Cardiac muscle cell (in vitro differentiated cells and primary cell): ENCODE data around the gene LPAR1. TPM values are rescaled to one million over a fixed set of nuclear protein-coding genes. Genes with fewer than 3 reads are reported as not detected.

Experiments
- DNase-seq, 2 donors: peaks; one replicate each; pipeline versions ENCODE4 v3.0.0 to v3.0.0-alpha.2; 2010 to 2017; ENCODE audit warnings: low read depth in 1 of 2, low spot score in 1 of 2
- H3K27ac ChIP-seq: fragments of 200-600 bp; sonication (generic); 2 replicates; pipeline ENCODE4 v1.5.1; 2016
- H3K27me3 ChIP-seq: fragments of 200-600 bp; sonication (generic); 2 replicates; pipeline ENCODE4 v1.6.0; 2016; ENCODE audit warnings: control low read depth
- H3K36me3 ChIP-seq: fragments of 200-600 bp; sonication (generic); 2 replicates; pipeline ENCODE4 v1.5.1; 2016; ENCODE audit warnings: control low read depth
- H3K4me1 ChIP-seq: fragments of 200-600 bp; sonication (generic); 2 replicates; pipeline ENCODE4 v1.8.1; 2017; ENCODE audit warnings: low read depth, mild to moderate bottlenecking, mixed run types
- H3K4me3 ChIP-seq: fragments of 200-600 bp; sonication (generic); 2 replicates; pipeline ENCODE4 v1.5.1; 2016; ENCODE audit warnings: mild to moderate bottlenecking
- H3K9me3 ChIP-seq: fragments of 200-600 bp; sonication (generic); 2 replicates; pipeline ENCODE4 v1.5.1; 2017; ENCODE audit warnings: low read depth, mild to moderate bottlenecking, control low read depth
- CTCF ChIP-seq: IDR thresholded peaks from 2 replicates; pipeline ENCODE4 v1.5.1; 2012; ENCODE audit warnings: low read depth, mild to moderate bottlenecking, low read length
- polyA plus RNA-seq: library from polyadenylated mRNA; unstranded; fragments of >200 nt; fragmentation: Nextera tagmentation; extraction: Ambion mirVana; gene quantifications from 2 replicates; pipeline ENCODE4 v1.2.1, GENCODE V29; 2016
- total RNA-seq: library from RNA; depleted of rRNA; stranded (reverse); fragments of >200 nt; gene quantifications from 2 replicates; pipeline ENCODE4 v1.2.3, GENCODE V29; 2016

Gene LPAR1
- total and polyA plus RNA-seq, 2 experiments from 2014 or later = 0.77 to 1.9 TPM

DNA sequence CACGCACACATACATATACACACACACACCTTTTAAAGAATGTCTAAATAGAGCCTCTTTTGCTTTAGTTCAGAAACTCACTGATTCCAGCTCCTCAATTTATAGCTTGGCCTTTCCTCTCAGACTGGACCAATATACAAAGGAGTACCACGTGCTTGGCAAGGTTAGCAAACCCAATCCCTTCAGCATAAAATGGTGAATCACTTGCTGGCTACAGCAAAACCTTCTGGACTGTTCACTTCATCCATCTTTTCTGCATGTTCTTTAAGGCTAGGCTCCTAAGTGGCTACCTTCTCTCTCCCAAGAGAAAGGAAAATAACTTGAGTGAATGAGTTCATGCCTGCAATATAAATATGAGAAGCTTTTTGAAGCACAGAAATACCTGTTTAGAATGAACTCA lies 109.7 kb downstream of the LPAR1 start:
- no peaks in the 10 kb centered on the region for H3K27me3 ChIP-seq
- H3K36me3 ChIP-seq = no peaks in the 10 kb centered on the region
- H3K9me3 ChIP-seq = no peaks in the 10 kb centered on the region
- no peak for TF ChIP-seq CTCF
- no peak for DNase-seq
- no peak overlapping the region for H3K27ac ChIP-seq
- H3K4me3 ChIP-seq = no peak overlapping the region
- no peaks in the 10 kb centered on the region for H3K4me1 ChIP-seq

GRCh38 chr9:110926828-110927487 lies 111.3 kb downstream of the LPAR1 start:
- no peak for TF ChIP-seq CTCF
- no peak overlapping the region for H3K27ac ChIP-seq

DNA sequence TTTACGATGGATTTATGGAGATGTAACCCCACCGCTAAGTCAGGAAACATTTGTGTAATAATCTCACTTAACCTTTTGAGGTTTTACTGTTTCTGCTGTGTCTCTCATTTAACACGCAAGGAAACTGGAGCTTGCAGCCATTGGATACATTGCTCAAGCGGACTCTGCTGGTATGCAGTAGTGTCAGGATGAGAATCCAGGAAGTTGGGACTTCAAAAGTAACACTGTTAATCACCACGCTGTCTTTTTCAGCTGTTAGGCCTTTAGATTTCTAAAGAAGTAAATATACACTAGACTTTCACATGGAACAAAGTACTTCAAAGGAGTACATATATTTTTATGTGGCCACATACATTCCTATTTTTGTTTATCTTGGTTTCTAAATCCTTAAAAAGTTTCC lies 114.7 kb downstream of the LPAR1 start:
- no peak for TF ChIP-seq CTCF

More at GRCh38 chr9:110926828-110927487, 111.3 kb downstream of the LPAR1 start:
- H3K9me3 ChIP-seq = no peaks in the 10 kb centered on the region
- no peak overlapping the region for H3K4me3 ChIP-seq
- H3K27me3 ChIP-seq = no peaks in the 10 kb centered on the region
- no peaks in the 10 kb centered on the region for H3K4me1 ChIP-seq
- no peak for DNase-seq
- no peaks in the 10 kb centered on the region for H3K36me3 ChIP-seq

DNA sequence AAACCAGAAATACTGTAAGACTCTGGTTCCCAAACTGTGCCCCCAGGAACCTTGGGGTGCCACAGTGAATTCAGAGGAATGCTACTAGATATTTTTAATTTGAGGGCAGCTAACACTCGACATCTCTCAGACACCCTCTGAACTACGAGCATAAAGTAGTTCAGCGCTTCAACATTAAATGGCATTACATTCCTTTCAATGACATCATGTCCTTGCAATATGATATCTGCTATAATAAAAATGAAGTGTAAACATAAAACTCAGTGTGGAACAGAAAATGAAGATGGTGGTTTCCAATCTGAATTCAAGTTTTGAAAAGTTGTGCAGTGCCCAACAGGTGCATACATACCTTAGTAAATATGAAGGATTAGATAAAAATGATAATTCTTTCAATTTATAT lies 116.1 kb downstream of the LPAR1 start:
- TF ChIP-seq CTCF = no peak
- Histone ChIP-seq H3K36me3 (no peaks in the 10 kb centered on the region), H3K9me3 (no peaks in the 10 kb centered on the region)

More for the DNA sequence above, 114.7 kb downstream of the LPAR1 start:
- no peak overlapping the region for H3K27ac ChIP-seq
- H3K4me1 ChIP-seq = no peaks in the 10 kb centered on the region
- H3K27me3 ChIP-seq = no peaks in the 10 kb centered on the region
- H3K36me3 ChIP-seq = no peaks in the 10 kb centered on the region
- H3K9me3 ChIP-seq = no peaks in the 10 kb centered on the region
- no peak overlapping the region for H3K4me3 ChIP-seq
- DNase-seq = no peak

GRCh38 chr9:110921705-110922104 lies 116.6 kb downstream of the LPAR1 start:
- TF ChIP-seq CTCF = no peak
- Histone ChIP-seq H3K4me3 (no peak overlapping the region), H3K4me1 (no peaks in the 10 kb centered on the region), H3K36me3 (no peaks in the 10 kb centered on the region), H3K9me3 (no peaks in the 10 kb centered on the region), H3K27ac (no peak overlapping the region), H3K27me3 (no peaks in the 10 kb centered on the region)
- DNase-seq = no peak

More for the DNA sequence above, 116.1 kb downstream of the LPAR1 start:
- Histone ChIP-seq H3K27me3 (no peaks in the 10 kb centered on the region), H3K27ac (no peak overlapping the region), H3K4me3 (no peak overlapping the region), H3K4me1 (no peaks in the 10 kb centered on the region)
- no peak for DNase-seq
